Measurements from ENCODE around the gene KCNG4.

DNA sequence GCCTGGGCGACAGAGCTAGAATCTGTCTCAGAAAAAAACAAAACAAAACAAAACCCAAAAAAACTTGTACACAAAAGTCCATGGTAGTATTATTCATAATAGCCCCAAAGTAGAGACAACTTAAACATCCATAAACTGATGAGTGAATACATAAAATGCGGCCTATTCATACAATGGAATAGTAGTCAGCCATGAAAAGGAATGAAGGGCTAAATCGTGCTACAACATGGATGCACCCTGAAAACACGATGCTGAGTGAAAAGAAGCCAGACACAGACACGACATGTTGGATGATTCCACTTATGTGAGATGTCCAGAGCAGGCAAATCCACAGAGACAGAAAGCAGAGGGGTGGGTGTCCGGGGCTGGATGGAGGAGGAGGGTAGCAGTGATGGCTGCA lies 12.3 kb downstream of the KCNG4 start:
- TF ChIP-seq, protein P1, sequence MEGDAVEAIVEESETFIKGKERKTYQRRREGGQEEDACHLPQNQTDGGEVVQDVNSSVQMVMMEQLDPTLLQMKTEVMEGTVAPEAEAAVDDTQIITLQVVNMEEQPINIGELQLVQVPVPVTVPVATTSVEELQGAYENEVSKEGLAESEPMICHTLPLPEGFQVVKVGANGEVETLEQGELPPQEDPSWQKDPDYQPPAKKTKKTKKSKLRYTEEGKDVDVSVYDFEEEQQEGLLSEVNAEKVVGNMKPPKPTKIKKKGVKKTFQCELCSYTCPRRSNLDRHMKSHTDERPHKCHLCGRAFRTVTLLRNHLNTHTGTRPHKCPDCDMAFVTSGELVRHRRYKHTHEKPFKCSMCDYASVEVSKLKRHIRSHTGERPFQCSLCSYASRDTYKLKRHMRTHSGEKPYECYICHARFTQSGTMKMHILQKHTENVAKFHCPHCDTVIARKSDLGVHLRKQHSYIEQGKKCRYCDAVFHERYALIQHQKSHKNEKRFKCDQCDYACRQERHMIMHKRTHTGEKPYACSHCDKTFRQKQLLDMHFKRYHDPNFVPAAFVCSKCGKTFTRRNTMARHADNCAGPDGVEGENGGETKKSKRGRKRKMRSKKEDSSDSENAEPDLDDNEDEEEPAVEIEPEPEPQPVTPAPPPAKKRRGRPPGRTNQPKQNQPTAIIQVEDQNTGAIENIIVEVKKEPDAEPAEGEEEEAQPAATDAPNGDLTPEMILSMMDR (IDR thresholded peaks at IDR 0.05; ENCODE audit: extremely low read depth in 1 of 2, insufficient read depth in 1 of 2, low read depth in 1 of 2, low read length in 2 of 2): no peak
- TF ChIP-seq FOS (IDR thresholded peaks at IDR 0.05; ENCODE audit: borderline replicate concordance, insufficient read depth, low read length): no peak
- no peak for TF ChIP-seq POLR2AphosphoS5 (IDR thresholded peaks at IDR 0.05; ENCODE audit: insufficient read depth, low read depth, low read length)
- TF ChIP-seq POLR2A (IDR thresholded peaks at IDR 0.05; ENCODE audit: low read depth, low read length): no peak
- no peak for TF ChIP-seq EZH2 (IDR thresholded peaks at IDR 0.05; ENCODE audit: borderline replicate concordance, low read depth, low read length, severe bottlenecking)
- TF ChIP-seq MYC (IDR thresholded peaks at IDR 0.05; ENCODE audit: low read depth, low read length): no peak
- TF ChIP-seq, protein P2, sequence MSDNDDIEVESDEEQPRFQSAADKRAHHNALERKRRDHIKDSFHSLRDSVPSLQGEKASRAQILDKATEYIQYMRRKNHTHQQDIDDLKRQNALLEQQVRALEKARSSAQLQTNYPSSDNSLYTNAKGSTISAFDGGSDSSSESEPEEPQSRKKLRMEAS (IDR thresholded peaks at IDR 0.05; ENCODE audit: insufficient read depth, insufficient read length): no peak
- no peak for TF ChIP-seq GATA2 (IDR thresholded peaks at IDR 0.05; ENCODE audit: insufficient read depth, insufficient read length, low read depth, low read length)
